Kidney epithelial cell (primary cell): Measurements from ENCODE around the gene ABLIM2. TPM values are rescaled to one million over a fixed set of nuclear protein-coding genes. Genes with fewer than 3 reads are reported as not detected.

ENCODE experiments used
- DNase-seq: peaks from one replicate; pipeline ENCODE4 v3.0.0-alpha.2; 2010; ENCODE audit warnings: low read depth
- H3K27me3 ChIP-seq: 2 replicates; pipeline ENCODE4 v1.6.0; 2011; ENCODE audit warnings: low read length; ENCODE audit not compliant: control insufficient read depth, insufficient read depth
- H3K36me3 ChIP-seq: 2 replicates; pipeline ENCODE4 v1.5.1; 2011; ENCODE audit warnings: low read length; ENCODE audit not compliant: control insufficient read depth, insufficient read depth
- H3K4me3 ChIP-seq: 2 replicates; pipeline ENCODE4 v1.5.1; 2011; ENCODE audit warnings: low read depth, mild to moderate bottlenecking, control low read depth, low read length
- CTCF ChIP-seq: IDR thresholded peaks from 2 replicates; pipeline ENCODE4 v1.5.1; 2011; ENCODE audit warnings: mild to moderate bottlenecking, moderate library complexity, low read length, control low read depth, inconsistent platforms; ENCODE audit not compliant: insufficient read depth, poor library complexity, severe bottlenecking
- total RNA-seq: library from RNA; depleted of rRNA; stranded (reverse); fragments of >200 nt; gene quantifications from 2 replicates; pipeline ENCODE4 v1.2.3, GENCODE V29; 2015

The ABLIM2 gene
- total RNA-seq, 1 donor from 2014 or later, result 1.3 TPM

GRCh38 chr4:7933651-7934510, 224.7 kb downstream of the ABLIM2 start:
- Histone ChIP-seq H3K36me3 (no peaks in the 10 kb centered on the region), H3K4me3 (no peak overlapping the region), H3K27me3 (no peaks in the 10 kb centered on the region)
- DNase-seq, result no peak
- TF ChIP-seq CTCF, result no peak

- DNase-seq, result no peak
- Histone ChIP-seq H3K27me3 (no peaks in the 10 kb centered on the region), H3K4me3 (no peak overlapping the region), H3K36me3 (no peaks in the 10 kb centered on the region)
- TF ChIP-seq CTCF, result no peak
Measured at GRCh38 chr4:7932287-7932686, 226.3 kb downstream of the ABLIM2 start.

GRCh38 chr4:7929118-7929951, 229.3 kb downstream of the ABLIM2 start:
- Histone ChIP-seq H3K36me3 (no peaks in the 10 kb centered on the region), H3K4me3 (no peak overlapping the region), H3K27me3 (no peaks in the 10 kb centered on the region)
- DNase-seq, result no peak
- peak; percentile 40 for TF ChIP-seq CTCF

- Histone ChIP-seq H3K4me3 (no peak overlapping the region), H3K27me3 (no peaks in the 10 kb centered on the region), H3K36me3 (no peaks in the 10 kb centered on the region)
- no peak for TF ChIP-seq CTCF
- DNase-seq, result no peak
Measured at GRCh38 chr4:7928711-7929110, 229.9 kb downstream of the ABLIM2 start.

- Histone ChIP-seq H3K27me3 (no peaks in the 10 kb centered on the region), H3K4me3 (no peak overlapping the region), H3K36me3 (no peaks in the 10 kb centered on the region)
- TF ChIP-seq CTCF, result no peak
- DNase-seq, result no peak
Measured at GRCh38 chr4:7926822-7927221, 231.8 kb downstream of the ABLIM2 start.
